GM23338 (cell line): ENCODE results near the gene FTO. TPM values are rescaled to one million over a fixed set of nuclear protein-coding genes. Genes with fewer than 3 reads are reported as not detected.

Source experiments
- ATAC-seq: fragments of 200-7000 bp; cut with Tn5 transposase; 3 replicates; pipeline ENCODE4 v1.9.1; 2020
- DNase-seq: peaks from one replicate; pipeline ENCODE4 v3.0.0-alpha.2; 2015; ENCODE audit warnings: low spot score
- H2AFZ ChIP-seq: fragments of 200-600 bp; sonication (generic); 2 replicates; pipeline ENCODE4 v1.8.0; 2016; ENCODE audit warnings: antibody characterized with exemption, mild to moderate bottlenecking, moderate library complexity
- H3F3A ChIP-seq: fragments of 200-600 bp; sonication (generic); replicated peaks from 2 replicates; pipeline ENCODE4 v1.8.0; 2017; ENCODE audit warnings: antibody characterized with exemption, mixed run types, low read depth
- H3K27ac ChIP-seq: fragments of 200-600 bp; sonication (generic); 2 replicates; pipeline ENCODE4 v1.6.1; 2016; ENCODE audit warnings: low read depth
- H3K27me3 ChIP-seq: fragments of 200-600 bp; sonication (generic); 2 replicates; pipeline ENCODE4 v1.8.0; 2016; ENCODE audit warnings: mild to moderate bottlenecking, mixed run types, moderate library complexity; ENCODE audit not compliant: insufficient read depth
- H3K36me3 ChIP-seq: fragments of 200-600 bp; sonication (generic); 2 replicates; pipeline ENCODE4 v1.8.0; 2016; ENCODE audit warnings: mild to moderate bottlenecking; ENCODE audit not compliant: insufficient read depth
- H3K4me1 ChIP-seq: fragments of 200-600 bp; sonication (generic); 2 replicates; pipeline ENCODE4 v1.8.0; 2016; ENCODE audit warnings: mild to moderate bottlenecking, moderate library complexity; ENCODE audit not compliant: insufficient read depth
- H3K4me2 ChIP-seq: fragments of 200-600 bp; sonication (generic); 2 replicates; pipeline ENCODE4 v1.7.1; 2017; ENCODE audit warnings: mixed run types
- H3K4me3 ChIP-seq: fragments of 200-600 bp; sonication (generic); 2 replicates; pipeline ENCODE4 v1.6.1; 2016; ENCODE audit warnings: mixed run types
- H3K79me2 ChIP-seq: fragments of 200-600 bp; sonication (generic); replicated peaks from 2 replicates; pipeline ENCODE4 v1.8.0; 2017; ENCODE audit warnings: mild to moderate bottlenecking; ENCODE audit not compliant: insufficient read depth
- H3K9me2 ChIP-seq: fragments of 200-600 bp; sonication (generic); 2 replicates; pipeline ENCODE4 v1.8.0; 2017; ENCODE audit not compliant: insufficient read depth
- H4K20me1 ChIP-seq: fragments of 200-600 bp; sonication (generic); replicated peaks from 2 replicates; pipeline ENCODE4 v1.8.0; 2017; ENCODE audit warnings: mild to moderate bottlenecking; ENCODE audit not compliant: insufficient read depth
- H3K27ac Mint-ChIP-seq: 2 replicates; pipeline ENCODE4 v1.8.0; 2020; ENCODE audit warnings: inconsistent platforms, mild to moderate bottlenecking, moderate library complexity, mixed read lengths
- H3K27me3 Mint-ChIP-seq: 3 replicates; pipeline ENCODE4 v1.8.0; 2022; ENCODE audit warnings: low read depth, mild to moderate bottlenecking, moderate library complexity, mixed read lengths, inconsistent platforms; ENCODE audit not compliant: insufficient read depth, poor library complexity
- H3K36me3 Mint-ChIP-seq: 3 replicates; pipeline ENCODE4 v1.8.0; 2021; ENCODE audit warnings: low read depth, mild to moderate bottlenecking, inconsistent platforms, moderate library complexity, mixed read lengths
- H3K4me1 Mint-ChIP-seq: 3 replicates; pipeline ENCODE4 v1.8.0; 2020; ENCODE audit warnings: mild to moderate bottlenecking, inconsistent platforms, mixed read lengths
- H3K4me3 Mint-ChIP-seq: 3 replicates; pipeline ENCODE4 v1.8.0; 2021; ENCODE audit warnings: moderate library complexity, mild to moderate bottlenecking, inconsistent platforms, mixed read lengths
- H3K9me3 Mint-ChIP-seq: 3 replicates; pipeline ENCODE4 v1.8.0; 2020; ENCODE audit warnings: moderate library complexity, mild to moderate bottlenecking, inconsistent platforms, mixed read lengths
- CREB1 ChIP-seq: fragments of 250-450 bp; sonication (Bioruptor Pico); IDR thresholded peaks from 2 replicates; pipeline ENCODE4 v1.5.0; 2020; ENCODE audit warnings: low read depth, mild to moderate bottlenecking, moderate library complexity
- CTCF ChIP-seq, 2 experiments: fragments of 200-600 bp in 1 of 2; sonication (generic) in 1 of 2; conservative IDR thresholded peaks; 2 replicates each; pipeline versions ENCODE4 v1.5.1 to v1.6.1; 2016 to 2017; ENCODE audit warnings: antibody characterized with exemption in 2 of 2, low read depth in 2 of 2, mild to moderate bottlenecking in 2 of 2, moderate library complexity in 1 of 2
- ETS1 ChIP-seq: IDR thresholded peaks from 2 replicates; pipeline ENCODE4 v1.6.1; 2016; ENCODE audit warnings: antibody characterized with exemption
- EZH2phosphoT487 ChIP-seq: fragments of 200-600 bp; sonication (generic); IDR thresholded peaks from one replicate; pipeline ENCODE4 v1.8.1; 2018; ENCODE audit warnings: antibody characterized with exemption; ENCODE audit not compliant: unreplicated experiment
- JUNB ChIP-seq: IDR thresholded peaks from one replicate; pipeline ENCODE4 v1.6.1; 2016; ENCODE audit warnings: antibody characterized with exemption; ENCODE audit not compliant: unreplicated experiment
- NANOG ChIP-seq: IDR thresholded peaks from 2 replicates; pipeline ENCODE4 v1.6.1; 2016; ENCODE audit warnings: antibody characterized with exemption, borderline replicate concordance
- POLR2AphosphoS5 ChIP-seq: IDR thresholded peaks from 2 replicates; pipeline ENCODE4 v1.6.1; 2016; ENCODE audit warnings: antibody characterized with exemption, low read depth
- REST ChIP-seq: IDR thresholded peaks from one replicate; pipeline ENCODE4 v1.6.1; 2018; ENCODE audit warnings: antibody characterized with exemption; ENCODE audit not compliant: unreplicated experiment
- ZNF114 ChIP-seq: fragments of 250-450 bp; sonication (Bioruptor Pico); IDR thresholded peaks from 2 replicates; pipeline ENCODE4 v1.5.0; 2020; ENCODE audit warnings: mild to moderate bottlenecking, moderate library complexity
- ZNF331 ChIP-seq: fragments of 250-450 bp; sonication (Bioruptor Pico); IDR thresholded peaks from 2 replicates; pipeline ENCODE4 v1.5.0; 2020; ENCODE audit warnings: low read depth, mild to moderate bottlenecking, moderate library complexity
- ZNF462 ChIP-seq: fragments of 250-450 bp; sonication (Bioruptor Pico); IDR thresholded peaks from 2 replicates; pipeline ENCODE4 v1.5.0; 2020; ENCODE audit warnings: mild to moderate bottlenecking, moderate library complexity
- polyA plus RNA-seq: library from polyadenylated mRNA; unstranded; fragments of >200 nt; fragmentation: Nextera tagmentation; extraction: Ambion mirVana; gene quantifications from 2 replicates; pipeline ENCODE4 v1.2.1, GENCODE V29; 2016
- total RNA-seq: library from RNA; depleted of rRNA; stranded (reverse); fragments of >200 nt; shearing (Covaris generic); gene quantifications from 2 replicates; pipeline ENCODE4 v1.2.3, GENCODE V29; 2014

The FTO gene
- total and polyA plus RNA-seq, 2 experiments from 2014 or later: 17.7 to 69.6 TPM

- Histone ChIP-seq H3K9me2 (no peaks in the 10 kb centered on the region), H3F3A (no peaks in the 10 kb centered on the region), H2AFZ (no peak overlapping the region), H4K20me1 (no peaks in the 10 kb centered on the region), H3K79me2 (no peaks in the 10 kb centered on the region), H3K27me3 (no peaks in the 10 kb centered on the region), H3K4me2 (no peak overlapping the region), H3K4me3 (no peak overlapping the region), H3K36me3 (no peaks in the 10 kb centered on the region), H3K4me1 (peaks cover 39% of the 10 kb centered on the region), H3K27ac (no peak overlapping the region)
- TF ChIP-seq CTCF (conservative IDR thresholded peaks at IDR 0.05; ENCODE audit: low read depth in 2 of 2): no peak
- TF ChIP-seq EZH2phosphoT487: no peak
- TF ChIP-seq ZNF462: no peak
- TF ChIP-seq REST: no peak
- no peak for TF ChIP-seq CREB1 (CRISPR knock-in tag)
- no peak for TF ChIP-seq ZNF114 (CRISPR knock-in tag)
- TF ChIP-seq ZNF331 (CRISPR knock-in tag): no peak
- TF ChIP-seq ETS1: no peak
- TF ChIP-seq POLR2AphosphoS5: no peak
- no peak for TF ChIP-seq JUNB
- TF ChIP-seq NANOG: no peak
- Mint-ChIP-seq H3K27me3 (no peaks in the 10 kb centered on the region), H3K4me1 (peaks cover 23% of the 10 kb centered on the region; the same call in 2 of the 3 replicates), H3K27ac (no peak overlapping the region), H3K36me3 (no peaks in the 10 kb centered on the region), H3K4me3 (no peak overlapping the region), H3K9me3 (no peaks in the 10 kb centered on the region)
- DNase-seq (no peak), ATAC-seq (no peak)
These were observed 208.2 kb downstream of the FTO start for GRCh38 chr16:53912155-53912554.
